SK-N-SH (cell line): ENCODE measurements around the gene TACSTD2.

Experiments used
- CTCF ChIP-seq: fragments of 200-600 bp; sonication (generic); IDR thresholded peaks from 2 replicates; pipeline ENCODE4 v1.6.1; 2017; ENCODE audit warnings: antibody characterized with exemption, mild to moderate bottlenecking, moderate library complexity
- EP300 ChIP-seq, 2 experiments: IDR thresholded peaks; 2 replicates each; pipeline versions ENCODE4 v1.4.0 to v1.6.1; 2012; ENCODE audit warnings: borderline replicate concordance in 1 of 2, low read depth in 1 of 2, low read length in 1 of 2
- IRF3 ChIP-seq: fragments of 150-350 bp; IDR thresholded peaks from 2 replicates; pipeline ENCODE4 v1.6.1; 2016; ENCODE audit warnings: mild to moderate bottlenecking, low read depth, low read length
- MEF2A ChIP-seq: IDR thresholded peaks from 2 replicates; pipeline ENCODE4 v1.4.0; 2012; ENCODE audit warnings: low read depth, borderline replicate concordance
- RAD21 ChIP-seq: IDR thresholded peaks from 2 replicates; pipeline ENCODE4 v1.6.1; 2012; ENCODE audit warnings: mild to moderate bottlenecking, low read length
- TCF12 ChIP-seq: IDR thresholded peaks from 2 replicates; pipeline ENCODE4 v1.4.0; 2012

- no peak for TF ChIP-seq TCF12
- no peak for TF ChIP-seq MEF2A
- no peak for TF ChIP-seq IRF3
- TF ChIP-seq CTCF = no peak
- TF ChIP-seq EP300 (IDR thresholded peaks at IDR 0.05; ENCODE audit: borderline replicate concordance in 1 of 2, low read depth in 1 of 2, low read length in 1 of 2) = no peak
- TF ChIP-seq RAD21 = no peak
These were observed 3.9 kb downstream of the TACSTD2 start for GRCh38 chr1:58573138-58573537.
